SK-N-SH (cell line): ENCODE results near the gene PROSER3. TPM values are rescaled to one million over a fixed set of nuclear protein-coding genes. Genes with fewer than 3 reads are reported as not detected.

Experiments
- CTCF ChIA-PET: fragments of 300-600, 350-600 bp; formaldehyde crosslinking; extraction: SDS; loops from one replicate; lab custom pipeline; 2021; lab: Yijun Ruan, JAX
- POLR2A ChIA-PET: fragments of 350-600 bp; sonication (Branson Sonifier 250); formaldehyde crosslinking; extraction: SDS; loops from one replicate; lab custom pipeline; 2020; ENCODE audit warnings: antibody characterized with exemption, inconsistent platforms; lab: Yijun Ruan, JAX
- DNase-seq: peaks from one replicate; pipeline ENCODE4 v3.0.0; 2012
- H2AFZ ChIP-seq: fragments of 200-600 bp; sonication (generic); 2 replicates; pipeline ENCODE4 v1.8.1; 2016; ENCODE audit warnings: antibody characterized with exemption, mild to moderate bottlenecking, low read depth
- H3F3A ChIP-seq: fragments of 200-600 bp; sonication (generic); replicated peaks from 2 replicates; pipeline ENCODE3; 2016; ENCODE audit warnings: antibody characterized with exemption, mild to moderate bottlenecking; ENCODE audit not compliant: insufficient read depth
- H3K27ac ChIP-seq, 2 experiments: fragments of 200-500 bp in 1 of 2; fragments of 200-600 bp in 1 of 2; sonication (Bioruptor generic) in 1 of 2; sonication (generic), shearing (Covaris generic) in 1 of 2; 2 replicates each; pipeline versions ENCODE4 v1.5.1 to v1.6.1; 2014 to 2016; ENCODE audit warnings: low read depth in 2 of 2, inconsistent platforms in 1 of 2, low read length in 1 of 2, mild to moderate bottlenecking in 1 of 2, mixed read lengths in 1 of 2
- H3K27me3 ChIP-seq: fragments of 200-600 bp; sonication (generic), shearing (Covaris generic); 2 replicates; pipeline ENCODE4 v1.6.1; 2016; ENCODE audit warnings: mixed run types; ENCODE audit not compliant: insufficient read depth
- H3K36me3 ChIP-seq, 2 experiments: fragments of 200-500 bp in 1 of 2; fragments of 200-600 bp in 1 of 2; sonication (Bioruptor generic) in 1 of 2; sonication (generic) in 1 of 2; replicated peaks in 1 of 2; 2 replicates each; pipeline versions ENCODE3 to v1.5.1; 2014 to 2016; ENCODE audit warnings: low read length in 1 of 2, mild to moderate bottlenecking in 1 of 2; ENCODE audit not compliant: insufficient read depth in 2 of 2, control insufficient read depth in 1 of 2
- H3K4me1 ChIP-seq, 2 experiments: fragments of 200-500 bp in 1 of 2; fragments of 200-600 bp in 1 of 2; sonication (Bioruptor generic) in 1 of 2; sonication (generic), shearing (Covaris generic) in 1 of 2; 2 replicates each; pipeline versions ENCODE4 v1.5.1 to v1.6.1; 2014 to 2016; ENCODE audit warnings: low read depth in 1 of 2, low read length in 1 of 2, mixed run types in 1 of 2; ENCODE audit not compliant: insufficient read depth in 2 of 2, control insufficient read depth in 1 of 2
- H3K4me2 ChIP-seq: fragments of 200-600 bp; sonication (generic), shearing (Covaris generic); 2 replicates; pipeline ENCODE4 v1.6.1; 2017; ENCODE audit warnings: mixed run types
- H3K4me3 ChIP-seq, 2 experiments: fragments of 200-500 bp in 1 of 2; fragments of 200-600 bp in 1 of 2; sonication (Bioruptor generic) in 1 of 2; sonication (generic), shearing (Covaris generic) in 1 of 2; 2 replicates each; pipeline versions ENCODE4 v1.5.1 to v1.8.1; 2014 to 2016; ENCODE audit warnings: low read depth in 2 of 2, inconsistent platforms in 1 of 2, low read length in 1 of 2, mild to moderate bottlenecking in 1 of 2, mixed read lengths in 1 of 2, moderate library complexity in 1 of 2
- H3K79me2 ChIP-seq: fragments of 200-600 bp; sonication (generic); 2 replicates; pipeline ENCODE4 v1.8.1; 2017; ENCODE audit warnings: mild to moderate bottlenecking; ENCODE audit not compliant: insufficient read depth
- H3K9ac ChIP-seq: fragments of 200-600 bp; sonication (generic); 2 replicates; pipeline ENCODE4 v1.6.1; 2017; ENCODE audit warnings: mixed run types
- H3K9me2 ChIP-seq: fragments of 200-600 bp; sonication (generic); 2 replicates; pipeline ENCODE4 v1.6.1; 2017; ENCODE audit warnings: mixed run types
- H3K9me3 ChIP-seq: fragments of 200-600 bp; sonication (generic); 2 replicates; pipeline ENCODE4 v1.6.1; 2017; ENCODE audit warnings: mixed run types, mild to moderate bottlenecking, moderate library complexity
- H4K20me1 ChIP-seq: fragments of 200-600 bp; sonication (generic); 2 replicates; pipeline ENCODE4 v1.6.1; 2017; ENCODE audit warnings: mild to moderate bottlenecking, mixed run types; ENCODE audit not compliant: insufficient read depth
- CHD2 ChIP-seq: fragments of 150-350 bp; IDR thresholded peaks from 2 replicates; pipeline ENCODE4 v1.6.1; 2018; ENCODE audit warnings: low read length; ENCODE audit not compliant: partially characterized antibody
- ELF1 ChIP-seq: IDR thresholded peaks from 2 replicates; pipeline ENCODE4 v1.4.0; 2012
- FOSL2 ChIP-seq: IDR thresholded peaks from 2 replicates; pipeline ENCODE4 v1.4.0; 2012; ENCODE audit warnings: low read depth, mild to moderate bottlenecking, moderate library complexity, borderline replicate concordance
- FOXJ3 ChIP-seq: sonication (generic); formaldehyde crosslinking; IDR thresholded peaks from 2 replicates; pipeline ENCODE4 v1.5.1; 2020; ENCODE audit warnings: mild to moderate bottlenecking, missing genetic modification reagents
- GATA2 ChIP-seq: sonication (generic); formaldehyde crosslinking; IDR thresholded peaks from 2 replicates; pipeline ENCODE4 v1.5.0; 2020; ENCODE audit warnings: mild to moderate bottlenecking, missing genetic modification reagents
- JUND ChIP-seq: IDR thresholded peaks from 2 replicates; pipeline ENCODE4 v1.4.0; 2012
- MEF2A ChIP-seq: IDR thresholded peaks from 2 replicates; pipeline ENCODE4 v1.4.0; 2012; ENCODE audit warnings: low read depth, borderline replicate concordance
- MXI1 ChIP-seq: IDR thresholded peaks from 2 replicates; pipeline ENCODE4 v1.6.1; 2012; ENCODE audit warnings: mild to moderate bottlenecking, low read depth, low read length, improper control_type of control experiment
- NRF1 ChIP-seq: IDR thresholded peaks from 2 replicates; pipeline ENCODE4 v1.6.1; 2012; ENCODE audit warnings: low read depth, mild to moderate bottlenecking, low read length
- RCOR1 ChIP-seq: fragments of 150-350 bp; IDR thresholded peaks from 2 replicates; pipeline ENCODE4 v1.6.1; 2017; ENCODE audit warnings: antibody characterized with exemption, low read length
- RFX5 ChIP-seq: IDR thresholded peaks from 2 replicates; pipeline ENCODE4 v1.6.1; 2012; ENCODE audit warnings: mild to moderate bottlenecking, improper control_type of control experiment, low read length
- SIN3A ChIP-seq: IDR thresholded peaks from 2 replicates; pipeline ENCODE4 v1.6.1; 2012; ENCODE audit warnings: low read depth, mild to moderate bottlenecking, low read length, moderate library complexity, borderline replicate concordance
- SMC3 ChIP-seq: IDR thresholded peaks from 2 replicates; pipeline ENCODE4 v1.6.1; 2012; ENCODE audit warnings: low read depth, low read length, improper control_type of control experiment
- TAF1 ChIP-seq: IDR thresholded peaks from 2 replicates; pipeline ENCODE4 v1.6.1; 2012; ENCODE audit warnings: low read depth, mild to moderate bottlenecking, low read length, moderate library complexity, borderline replicate concordance
- TCF12 ChIP-seq: IDR thresholded peaks from 2 replicates; pipeline ENCODE4 v1.4.0; 2012
- USF2 ChIP-seq: fragments of 150-350 bp; IDR thresholded peaks from 2 replicates; pipeline ENCODE4 v1.6.1; 2017; ENCODE audit warnings: antibody characterized with exemption, low read length, low read depth, borderline replicate concordance
- YY1 ChIP-seq: IDR thresholded peaks from 2 replicates; pipeline ENCODE4 v1.4.0; 2012; ENCODE audit warnings: low read depth, mild to moderate bottlenecking
- ZBTB33 ChIP-seq: IDR thresholded peaks from 2 replicates; pipeline ENCODE4 v1.4.0; 2012; ENCODE audit warnings: low read depth, borderline replicate concordance
- WGBS: methylation state at CpG from one replicate; pipeline ENCODE4 v1.1.6; 2017; ENCODE audit warnings: low lambda C conversion rate; 5-methylcytosine and 5-hydroxymethylcytosine counted together
- polyA plus RNA-seq, 3 experiments: library from polyadenylated mRNA; depleted of rRNA; stranded (reverse); fragments of >200 nt; gene quantifications; 2 replicates each; pipeline ENCODE4 v1.2.3, GENCODE V29; 2012
- TF ChIP-seq, protein P1 (sequence below): IDR thresholded peaks from 2 replicates; pipeline ENCODE4; 2012
- TF ChIP-seq, protein P2 (sequence below): IDR thresholded peaks from 2 replicates; pipeline ENCODE4 v1.6.1; 2012; ENCODE audit warnings: mild to moderate bottlenecking, low read depth, low read length, moderate library complexity

PROSER3 gene
- polyA plus RNA-seq, 1 of the 3 experiments (the other 2 are of a cell fraction) = 12.5 TPM

DNA sequence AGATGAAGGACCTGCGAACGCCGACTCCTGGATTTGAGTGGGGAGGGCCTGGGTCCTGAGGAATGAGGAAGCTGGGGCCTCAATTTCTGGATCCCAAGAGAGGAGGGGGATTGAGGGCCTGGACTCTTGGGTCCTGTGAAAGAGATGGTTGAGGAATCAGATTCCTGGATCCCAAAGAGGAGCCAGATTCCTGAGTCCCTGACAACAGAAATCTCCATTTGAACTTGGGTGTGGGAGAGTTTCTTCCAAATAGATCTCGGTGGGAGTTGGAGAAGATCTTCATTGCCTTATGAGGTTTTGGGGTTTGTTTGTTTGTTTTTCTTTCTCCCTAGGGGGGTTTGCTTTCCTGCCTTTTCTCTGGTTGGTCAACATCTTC is 11.9 kb upstream of the PROSER3 start:
- ChIA-PET CTCF (interaction anchor here (1.2 to 1.9 kb wide), 2 partner anchors 11 to 53 kb away, joined by 4 to 5 read pairs; partner anchors contain the start of gene HSPB6), POLR2A (interaction anchor here (0.8 to 1.0 kb wide), 2 partner anchors 19 to 185 kb away, joined by 3 read pairs; no protein-coding TSS in a partner anchor)
- peaks cover 47% of the 10 kb centered on the region for H3K79me2 ChIP-seq
- no peaks in the 10 kb centered on the region for H3K27me3 ChIP-seq
- peaks cover 13 to 24% of the 10 kb centered on the region in 2 experiments; a peak in 3 of 4 replicates for H3K4me1 ChIP-seq
- 13% methylated on average over 4 of the region's 4 CpGs for WGBS
- H3K36me3 ChIP-seq = peaks cover 3 to 12% of the 10 kb centered on the region in 2 experiments
- peak overlapping the region; percentile 69 to 98; a peak in 2 of 4 replicates for H3K27ac ChIP-seq
- no peak for DNase-seq
- peak overlapping the region; percentile 85 for H3K9ac ChIP-seq
- H4K20me1 ChIP-seq = no peaks in the 10 kb centered on the region
- TF ChIP-seq NRF1 (no peak), RFX5 (no peak), FOSL2 (no peak), JUND (no peak), SMC3 (no peak), GATA2 (no peak), CHD2 (no peak), SIN3A (no peak), RCOR1 (no peak), MXI1 (no peak), ELF1 (no peak), FOXJ3 (no peak), MEF2A (no peak), ZBTB33 (no peak), USF2 (no peak), YY1 (no peak), TAF1 (no peak), TCF12 (no peak)
- TF ChIP-seq, protein P1, sequence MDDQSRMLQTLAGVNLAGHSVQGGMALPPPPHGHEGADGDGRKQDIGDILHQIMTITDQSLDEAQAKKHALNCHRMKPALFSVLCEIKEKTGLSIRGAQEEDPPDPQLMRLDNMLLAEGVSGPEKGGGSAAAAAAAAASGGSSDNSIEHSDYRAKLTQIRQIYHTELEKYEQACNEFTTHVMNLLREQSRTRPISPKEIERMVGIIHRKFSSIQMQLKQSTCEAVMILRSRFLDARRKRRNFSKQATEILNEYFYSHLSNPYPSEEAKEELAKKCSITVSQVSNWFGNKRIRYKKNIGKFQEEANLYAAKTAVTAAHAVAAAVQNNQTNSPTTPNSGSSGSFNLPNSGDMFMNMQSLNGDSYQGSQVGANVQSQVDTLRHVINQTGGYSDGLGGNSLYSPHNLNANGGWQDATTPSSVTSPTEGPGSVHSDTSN = no peak
- TF ChIP-seq, protein P2, sequence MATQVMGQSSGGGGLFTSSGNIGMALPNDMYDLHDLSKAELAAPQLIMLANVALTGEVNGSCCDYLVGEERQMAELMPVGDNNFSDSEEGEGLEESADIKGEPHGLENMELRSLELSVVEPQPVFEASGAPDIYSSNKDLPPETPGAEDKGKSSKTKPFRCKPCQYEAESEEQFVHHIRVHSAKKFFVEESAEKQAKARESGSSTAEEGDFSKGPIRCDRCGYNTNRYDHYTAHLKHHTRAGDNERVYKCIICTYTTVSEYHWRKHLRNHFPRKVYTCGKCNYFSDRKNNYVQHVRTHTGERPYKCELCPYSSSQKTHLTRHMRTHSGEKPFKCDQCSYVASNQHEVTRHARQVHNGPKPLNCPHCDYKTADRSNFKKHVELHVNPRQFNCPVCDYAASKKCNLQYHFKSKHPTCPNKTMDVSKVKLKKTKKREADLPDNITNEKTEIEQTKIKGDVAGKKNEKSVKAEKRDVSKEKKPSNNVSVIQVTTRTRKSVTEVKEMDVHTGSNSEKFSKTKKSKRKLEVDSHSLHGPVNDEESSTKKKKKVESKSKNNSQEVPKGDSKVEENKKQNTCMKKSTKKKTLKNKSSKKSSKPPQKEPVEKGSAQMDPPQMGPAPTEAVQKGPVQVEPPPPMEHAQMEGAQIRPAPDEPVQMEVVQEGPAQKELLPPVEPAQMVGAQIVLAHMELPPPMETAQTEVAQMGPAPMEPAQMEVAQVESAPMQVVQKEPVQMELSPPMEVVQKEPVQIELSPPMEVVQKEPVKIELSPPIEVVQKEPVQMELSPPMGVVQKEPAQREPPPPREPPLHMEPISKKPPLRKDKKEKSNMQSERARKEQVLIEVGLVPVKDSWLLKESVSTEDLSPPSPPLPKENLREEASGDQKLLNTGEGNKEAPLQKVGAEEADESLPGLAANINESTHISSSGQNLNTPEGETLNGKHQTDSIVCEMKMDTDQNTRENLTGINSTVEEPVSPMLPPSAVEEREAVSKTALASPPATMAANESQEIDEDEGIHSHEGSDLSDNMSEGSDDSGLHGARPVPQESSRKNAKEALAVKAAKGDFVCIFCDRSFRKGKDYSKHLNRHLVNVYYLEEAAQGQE = no peak
- H3K4me3 ChIP-seq = peak overlapping the region; percentile 83 to 95
- peak overlapping the region; percentile 71; the same call in 1 of the 2 replicates for H2AFZ ChIP-seq
- H3F3A ChIP-seq = peaks cover 14% of the 10 kb centered on the region
- no peaks in the 10 kb centered on the region for H3K9me2 ChIP-seq
- peak overlapping the region; percentile 90 for H3K4me2 ChIP-seq
- H3K9me3 ChIP-seq = no peaks in the 10 kb centered on the region
